HCEC 1CT (cell line): ENCODE results near the gene PRR5.
A peak's percentile ranks its signal among the peaks of the same experiment; 100 is the strongest.
"Not testable (repeated sequence)": the region's sequence is repeated elsewhere in the genome, so short reads cannot be mapped to it uniquely, and the experiment has no call there.

Source experiments
- DNase-seq: peaks from one replicate; pipeline ENCODE4 v3.0.0-alpha.2; 2017

Gene PRR5

DNA sequence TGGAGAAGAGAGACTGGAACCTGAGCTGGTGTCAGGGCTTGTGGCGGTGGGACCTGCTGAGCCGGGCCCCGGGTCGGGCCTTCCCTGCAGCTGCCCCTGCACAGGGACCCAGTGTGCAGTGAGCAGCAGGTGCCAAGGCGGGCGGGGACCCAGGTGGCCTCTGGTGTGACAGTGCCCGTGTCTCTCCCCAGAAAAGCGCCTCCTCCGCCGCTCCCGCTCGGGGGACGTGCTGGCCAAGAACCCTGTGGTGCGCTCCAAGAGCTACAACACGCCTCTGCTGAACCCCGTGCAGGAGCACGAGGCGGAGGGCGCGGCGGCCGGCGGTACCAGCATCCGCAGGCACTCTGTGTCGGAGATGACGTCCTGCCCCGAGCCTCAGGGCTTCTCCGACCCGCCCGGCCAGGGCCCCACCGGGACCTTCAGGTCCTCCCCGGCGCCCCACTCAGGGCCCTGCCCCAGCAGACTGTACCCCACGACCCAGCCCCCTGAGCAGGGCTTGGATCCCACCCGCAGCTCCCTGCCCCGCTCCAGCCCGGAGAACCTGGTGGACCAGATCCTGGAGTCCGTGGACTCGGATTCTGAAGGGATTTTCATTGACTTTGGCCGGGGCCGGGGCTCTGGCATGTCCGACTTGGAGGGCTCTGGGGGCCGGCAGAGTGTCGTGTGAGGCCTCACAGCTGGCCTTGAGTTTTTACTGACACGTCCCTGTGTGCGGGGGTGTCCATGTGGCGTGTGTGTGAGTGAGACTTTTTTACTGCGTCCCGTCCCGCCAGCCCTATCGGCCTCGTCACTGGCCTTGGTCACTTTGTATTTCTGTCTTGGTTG lies 34.8 kb downstream of the PRR5 start:
- DNase-seq, result no peak

DNA sequence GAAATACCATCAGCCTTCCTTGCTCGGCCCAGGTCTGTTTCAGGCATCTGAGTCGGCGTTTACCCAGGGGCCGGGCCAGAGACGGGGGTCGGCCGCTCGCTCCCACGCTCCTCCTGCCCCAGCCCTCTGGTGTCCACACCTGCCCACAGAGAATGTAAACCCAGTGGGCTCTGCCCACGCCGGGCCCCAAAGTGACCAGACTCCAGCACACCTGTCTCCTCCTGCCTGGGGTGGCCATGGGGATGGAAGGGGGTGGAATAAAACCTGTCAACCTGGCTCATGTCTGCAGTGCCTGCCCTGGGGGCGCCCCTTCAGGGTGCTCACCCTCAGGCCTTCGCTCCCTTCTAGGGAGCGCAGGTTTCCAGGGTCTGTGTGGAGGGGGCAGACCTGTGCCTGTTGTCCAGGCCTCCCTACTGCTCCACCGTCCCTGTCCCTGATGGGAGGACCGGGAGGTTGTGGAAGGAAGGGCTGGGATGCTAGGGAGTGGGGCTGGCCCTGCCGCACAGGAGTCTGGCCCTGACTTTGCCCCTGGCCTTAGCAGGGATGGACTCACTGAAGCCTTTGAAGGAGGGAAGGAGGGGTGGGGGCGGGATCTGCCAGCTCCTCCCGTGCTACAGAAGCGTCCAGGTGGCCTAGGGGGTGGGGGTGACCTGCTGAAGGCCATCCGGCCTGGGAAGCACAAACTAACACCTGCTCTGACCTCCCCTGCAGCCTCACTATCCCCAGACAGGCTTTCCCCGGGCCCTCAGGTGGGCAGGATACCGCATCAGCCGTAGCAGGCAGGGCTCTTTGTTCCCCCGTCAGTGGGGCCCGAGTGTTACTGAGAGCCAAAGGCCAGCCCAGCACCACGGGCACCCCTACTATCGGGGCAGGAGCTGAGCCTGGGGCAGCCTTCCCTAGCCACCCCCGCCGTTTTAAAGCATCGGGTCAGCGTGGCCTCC lies 35.7 kb downstream of the PRR5 start:
- no peak for DNase-seq

DNA sequence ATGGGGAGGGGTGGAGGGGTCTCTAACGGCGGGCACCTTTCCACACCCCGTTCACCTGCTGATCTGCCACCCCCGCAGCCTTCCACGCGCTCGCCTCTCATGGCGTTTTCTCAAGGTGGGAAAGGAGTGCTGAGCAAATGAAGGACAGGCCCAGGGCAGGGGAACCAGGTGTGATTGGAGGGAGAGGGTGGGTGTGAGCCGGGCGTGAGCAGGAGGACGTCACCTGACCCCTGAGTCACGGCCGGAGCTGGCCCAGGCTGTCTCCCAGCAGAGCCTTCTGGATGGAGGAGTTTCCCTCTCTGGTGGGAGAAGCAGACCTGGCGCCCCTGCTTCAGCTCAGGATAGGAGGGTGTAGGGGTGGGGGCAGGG lies 36.3 kb downstream of the PRR5 start:
- DNase-seq, result no peak

DNA sequence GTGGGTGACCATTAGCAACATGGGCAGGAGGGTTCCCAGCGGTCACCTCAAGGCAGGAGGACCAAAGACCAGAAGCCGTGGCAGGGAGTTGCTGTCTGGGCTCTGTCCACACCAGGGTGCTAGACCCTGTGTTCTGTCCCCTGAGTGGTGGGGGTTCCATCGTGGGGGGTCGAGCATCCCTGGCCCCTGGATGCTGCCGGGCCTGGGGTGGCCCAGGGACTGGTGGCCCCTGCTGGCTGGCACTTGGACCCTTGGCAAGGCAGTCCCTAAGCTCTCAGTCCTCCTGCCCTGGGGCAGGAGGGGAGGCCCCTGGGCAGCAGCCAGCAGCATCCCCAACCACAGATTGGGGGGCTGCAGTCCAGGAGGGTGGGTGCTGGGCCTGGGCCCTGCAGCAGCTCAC lies 37.0 kb downstream of the PRR5 start:
- DNase-seq, result no peak

DNA sequence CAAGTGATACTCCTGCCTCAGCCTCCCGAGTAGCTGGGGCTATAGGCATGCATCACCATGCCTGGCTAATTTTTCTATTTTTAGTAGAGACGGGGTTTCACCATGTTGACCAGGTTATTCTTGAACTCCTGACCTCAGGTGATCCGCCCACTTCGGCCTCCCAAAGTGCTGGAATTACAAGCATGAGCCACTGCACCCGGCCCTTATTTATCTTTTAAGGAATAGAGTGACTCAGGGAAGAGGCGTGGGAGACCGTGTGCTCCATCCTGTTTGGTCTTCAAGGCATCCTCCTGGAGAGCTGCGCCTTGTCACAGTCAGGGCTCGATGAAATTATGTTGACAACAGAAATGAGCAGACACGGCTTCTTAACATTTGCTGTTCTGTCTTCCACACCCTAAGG lies 37.7 kb downstream of the PRR5 start:
- DNase-seq, result not testable (repeated sequence)

DNA sequence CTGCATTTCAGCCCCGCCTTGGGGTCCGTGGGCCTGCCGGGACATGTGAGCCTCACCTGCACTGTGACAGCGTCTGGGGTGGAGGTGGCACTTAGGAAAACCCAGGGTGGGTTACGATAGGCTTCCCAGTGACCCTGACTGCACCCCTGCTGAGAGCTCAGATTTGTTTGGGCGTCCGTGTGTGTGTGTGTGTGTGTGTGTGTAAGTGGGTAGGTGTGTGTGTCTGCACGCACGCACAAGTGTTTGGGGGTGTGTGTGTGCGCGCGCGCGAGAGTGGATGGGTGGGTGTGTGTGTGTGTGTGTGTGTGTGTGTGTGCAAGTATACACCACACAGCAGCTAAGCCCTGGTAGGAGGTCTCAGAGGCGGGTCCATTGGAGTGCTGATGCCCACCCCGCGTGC lies 38.3 kb downstream of the PRR5 start:
- DNase-seq, result no peak

DNA sequence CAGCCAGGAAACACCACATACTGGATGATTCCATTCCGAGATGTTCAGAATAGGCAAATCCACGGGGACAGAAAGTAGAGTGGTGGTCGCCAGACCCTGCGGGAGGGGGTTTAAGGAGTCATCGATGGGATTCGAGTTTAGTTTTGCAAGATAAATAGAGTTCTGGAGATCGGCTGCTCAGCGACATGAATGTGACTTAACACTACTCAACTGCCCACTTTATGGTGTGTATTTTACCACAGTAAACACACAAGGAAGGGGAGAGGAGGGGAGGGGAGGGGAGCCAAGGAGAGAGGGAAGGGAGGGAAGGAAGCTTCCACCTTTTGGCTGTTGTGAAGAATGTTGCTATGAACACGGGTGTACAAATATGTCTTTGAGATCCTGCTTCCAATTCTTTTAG lies 39.9 kb downstream of the PRR5 start:
- no peak for DNase-seq

DNA sequence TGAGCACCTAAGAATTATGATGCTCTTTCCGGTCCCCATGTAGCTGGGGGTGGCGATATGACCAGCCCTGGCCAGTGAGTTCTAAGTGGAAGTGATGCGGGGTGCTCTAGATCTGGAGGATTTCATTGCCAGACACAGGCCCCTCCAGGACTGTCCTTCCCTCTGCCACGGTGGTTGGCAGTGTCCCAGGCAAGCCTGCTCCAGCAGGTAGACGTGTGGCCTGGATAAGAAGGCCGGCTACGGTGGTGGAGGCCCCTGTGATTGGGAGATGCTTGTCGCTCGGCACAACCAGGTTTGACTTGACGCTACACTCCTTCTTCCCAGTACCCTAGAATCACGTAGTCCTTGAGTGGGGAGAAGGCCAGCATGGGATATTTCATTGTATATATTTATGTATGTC lies 41.2 kb downstream of the PRR5 start:
- no peak for DNase-seq

DNA sequence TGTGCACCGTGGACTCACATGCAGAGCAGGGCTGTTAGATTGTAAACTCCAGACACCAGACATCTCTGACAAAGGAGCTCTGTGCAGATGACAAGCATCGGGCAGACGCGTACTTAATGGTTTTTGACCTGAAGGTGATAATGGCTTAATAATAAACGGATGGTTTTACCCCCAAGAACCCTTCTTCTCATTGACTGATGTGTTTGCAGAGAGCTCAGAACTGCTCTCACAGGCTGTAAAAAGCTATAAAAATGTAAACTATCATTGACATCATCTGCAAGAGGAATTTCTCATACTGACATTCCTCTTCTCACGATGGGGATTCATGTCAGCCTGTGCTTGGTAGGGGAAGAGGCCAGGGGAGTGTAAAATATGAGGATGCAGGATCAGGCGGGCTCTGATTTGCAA lies 41.8 kb downstream of the PRR5 start:
- no peak for DNase-seq

DNA sequence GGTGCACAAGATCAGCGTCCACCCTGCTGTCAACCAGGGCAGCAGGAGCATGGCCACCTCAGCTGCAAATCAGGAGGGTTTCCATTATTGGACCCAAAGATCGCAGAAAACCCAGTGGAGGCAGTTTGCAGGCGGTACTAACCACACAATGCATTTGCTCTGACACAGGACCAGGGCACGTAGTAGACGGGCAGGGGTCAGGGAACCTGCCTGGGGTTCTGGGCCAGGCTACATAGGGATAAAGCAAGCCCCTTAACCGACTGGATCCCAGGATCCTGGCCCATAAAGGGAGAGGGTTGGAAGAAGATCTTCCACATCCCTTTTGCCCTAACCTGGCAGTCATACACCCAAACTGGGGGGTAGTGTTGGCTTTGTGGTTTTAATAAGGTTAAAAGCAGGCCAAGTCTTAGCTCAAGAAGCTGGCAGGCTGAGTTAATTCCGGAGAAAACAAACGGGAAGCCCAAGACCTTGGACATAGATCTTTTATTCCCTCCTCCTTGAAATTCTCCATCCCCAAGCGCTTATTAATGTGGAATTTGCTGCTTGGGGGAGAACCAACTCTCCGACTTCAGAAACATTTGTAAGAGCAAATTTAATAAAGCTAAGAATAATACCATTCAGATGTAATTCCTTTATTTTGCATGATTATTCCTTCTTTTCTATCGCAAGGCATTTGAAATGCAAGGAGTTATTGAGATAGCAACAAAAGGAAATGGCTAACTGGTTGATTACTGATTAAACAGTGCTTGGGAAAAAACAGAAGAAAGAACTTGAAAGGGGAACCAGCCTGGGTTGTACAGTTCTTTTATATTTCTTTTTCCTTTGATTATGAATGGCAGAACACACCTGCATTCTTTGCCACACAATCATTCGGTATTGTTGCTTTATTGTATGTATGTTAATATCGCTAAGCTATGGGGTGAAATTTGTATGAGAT lies 44.1 kb downstream of the PRR5 start:
- no peak for DNase-seq

DNA sequence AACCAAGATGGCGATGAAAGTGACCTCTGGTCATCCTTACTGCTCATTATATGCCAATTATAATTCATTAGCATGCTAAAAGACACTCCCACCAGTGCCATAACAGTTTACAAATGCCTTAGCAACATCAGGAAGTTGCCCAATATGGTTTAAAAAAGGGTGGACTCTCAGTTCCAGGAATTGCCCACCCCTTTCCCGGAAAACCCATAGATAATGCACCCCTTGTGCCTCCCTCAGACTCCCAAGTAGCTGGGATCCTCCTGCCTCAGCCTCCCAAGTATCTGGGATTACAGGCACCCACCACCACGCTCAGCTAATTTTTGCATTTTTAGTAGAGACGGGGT lies 45.8 kb downstream of the PRR5 start:
- DNase-seq, result not testable (repeated sequence)

DNA sequence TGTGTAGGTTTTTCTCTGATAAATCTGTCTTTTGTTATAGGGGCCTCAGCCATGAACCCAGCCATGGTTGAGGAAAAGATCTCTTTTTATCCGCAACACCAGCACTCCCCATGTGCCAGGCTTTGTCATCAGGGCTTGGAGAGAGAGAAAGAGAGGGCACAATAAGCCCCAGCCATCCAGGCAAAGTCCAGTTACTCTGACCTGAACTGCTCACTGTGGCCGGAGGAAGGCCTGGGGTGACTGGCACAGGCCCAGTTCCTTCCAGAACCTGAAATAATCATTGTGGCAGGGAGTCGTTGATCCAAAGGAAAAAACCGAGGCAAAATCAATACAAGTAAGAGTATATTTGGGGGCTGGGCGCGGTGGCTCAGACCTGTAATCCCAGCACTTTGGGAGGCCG lies 46.5 kb downstream of the PRR5 start:
- DNase-seq, result no peak

DNA sequence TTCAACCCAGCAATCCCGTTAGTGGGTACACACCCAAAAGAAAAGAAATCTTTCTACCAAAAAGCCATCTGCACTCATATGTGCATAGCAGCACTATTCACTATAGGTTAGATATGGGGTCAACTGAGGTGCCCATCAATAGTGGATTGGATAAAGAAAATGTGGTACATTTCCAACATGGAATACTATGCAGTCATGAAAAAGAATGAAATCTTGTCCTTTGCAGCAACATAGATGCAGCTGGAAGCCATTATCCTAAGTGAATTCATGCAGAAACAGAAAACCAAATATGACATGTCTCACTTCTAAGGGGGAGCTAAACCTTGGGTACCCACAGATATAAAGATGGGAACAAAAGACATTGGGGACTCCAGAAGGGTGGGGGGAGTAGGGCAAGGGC lies 48.5 kb downstream of the PRR5 start:
- no peak for DNase-seq

DNA sequence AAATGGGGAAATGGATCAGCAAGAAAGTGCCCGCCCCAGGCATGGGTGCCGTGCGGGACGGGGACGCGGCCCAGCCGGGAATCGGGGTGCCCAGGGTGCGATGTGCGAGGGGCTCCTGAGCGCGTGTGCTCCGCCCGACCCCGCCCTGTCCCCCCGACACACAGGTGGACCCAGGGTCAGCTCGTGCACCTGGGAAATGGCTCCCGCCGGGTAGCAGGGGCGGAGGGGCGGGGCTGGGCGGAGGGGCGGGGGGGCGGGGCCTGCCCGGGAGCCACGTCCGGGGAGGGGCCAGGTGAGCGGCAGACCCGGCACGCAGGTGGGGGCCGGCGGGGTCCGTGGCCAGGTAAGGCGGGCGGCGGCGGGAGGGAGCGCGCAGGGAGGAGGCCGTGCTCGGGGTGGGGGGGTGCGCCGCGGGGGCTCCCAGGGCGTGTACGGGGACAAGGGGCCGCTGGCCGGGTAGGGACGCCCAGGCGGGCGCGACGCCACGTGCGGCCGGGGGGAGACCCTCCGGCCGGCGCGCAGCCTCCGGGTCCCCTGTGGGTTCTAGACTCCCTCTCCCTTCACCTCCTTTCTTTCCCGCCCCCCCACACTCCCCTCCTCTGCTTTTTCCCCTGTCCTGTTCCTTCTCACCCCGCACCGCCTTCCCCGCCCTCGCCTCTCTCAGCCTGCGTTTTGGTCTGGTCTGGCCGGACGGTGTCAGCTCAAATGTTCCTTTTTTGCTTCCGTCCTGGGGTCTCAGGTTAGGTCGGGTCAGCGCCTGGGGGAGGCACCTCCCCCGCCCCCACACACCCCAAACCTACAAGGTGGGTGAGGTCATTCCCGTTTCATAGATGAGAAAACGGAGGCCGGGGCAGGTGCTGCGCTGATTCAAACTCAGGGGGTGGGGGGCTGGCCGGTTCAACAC lies 50.5 kb downstream of the PRR5 start, which contains the start of gene ARHGAP8:
Gene ARHGAP8, plus strand, starts transcription at position 291 of the 904 bp plus-strand sequence. CDS start 33,953 bp downstream, outside the sequence.
- DNase-seq, result no peak

DNA sequence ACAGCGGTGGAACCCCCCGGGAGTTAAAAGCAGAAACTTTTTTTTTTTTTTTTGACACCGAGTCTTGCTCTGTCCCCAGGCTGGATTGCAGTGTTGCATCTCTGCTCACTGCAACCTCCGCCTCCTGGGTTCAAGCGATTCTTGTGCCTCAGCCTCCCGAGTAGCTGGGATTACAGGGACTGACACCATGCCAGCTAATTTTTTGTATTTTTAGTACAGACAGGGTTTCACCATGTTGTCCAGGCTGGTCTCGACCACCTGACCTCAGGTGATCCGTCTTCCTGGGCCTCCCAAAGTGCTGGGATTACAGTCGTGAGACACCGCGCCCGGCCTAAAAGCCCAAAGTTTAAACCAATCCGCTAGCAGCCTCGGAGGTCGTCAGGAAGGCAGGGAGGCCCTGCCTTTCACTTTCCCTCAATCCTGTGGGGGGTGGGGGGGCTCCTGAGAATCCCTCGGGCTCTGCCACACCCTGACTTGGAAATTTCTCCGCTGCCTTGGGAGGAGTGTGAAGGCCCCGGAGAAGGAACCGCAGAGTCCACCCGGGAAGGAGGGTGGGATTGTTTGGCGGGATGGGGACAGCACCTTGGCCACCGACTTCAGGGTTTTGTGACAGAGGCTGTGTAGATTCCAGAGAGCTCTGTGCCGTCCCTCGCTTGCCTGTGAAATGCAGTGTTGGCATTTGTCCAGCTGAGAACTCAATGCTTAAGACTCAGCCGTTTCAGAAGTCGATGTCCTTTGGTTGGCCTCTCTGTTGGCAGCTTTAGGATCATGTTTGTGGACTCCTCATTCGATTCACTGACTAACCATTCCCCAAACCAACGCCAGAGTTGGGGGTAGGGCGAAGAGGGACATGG lies 51.4 kb downstream of the PRR5 start:
- no peak for DNase-seq

DNA sequence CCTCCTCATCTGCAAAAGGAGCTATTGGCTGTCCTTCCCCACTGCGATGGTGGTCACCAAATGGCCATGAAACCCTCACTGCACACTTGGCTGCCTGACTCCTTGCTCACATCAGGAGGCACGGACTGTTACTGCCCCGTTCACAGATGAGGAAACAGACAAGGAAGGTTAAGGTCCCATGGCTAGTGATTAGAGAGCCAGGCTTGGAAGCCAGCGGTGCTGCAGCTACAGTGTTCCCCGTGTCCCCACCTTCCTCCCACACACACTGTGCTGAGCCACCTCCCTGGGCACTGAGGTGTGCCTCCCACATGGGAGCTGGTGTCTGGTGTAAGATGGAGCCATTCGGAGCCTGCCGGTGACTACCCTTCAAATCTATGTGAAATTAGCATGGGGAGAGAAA lies 53.0 kb downstream of the PRR5 start:
- no peak for DNase-seq

DNA sequence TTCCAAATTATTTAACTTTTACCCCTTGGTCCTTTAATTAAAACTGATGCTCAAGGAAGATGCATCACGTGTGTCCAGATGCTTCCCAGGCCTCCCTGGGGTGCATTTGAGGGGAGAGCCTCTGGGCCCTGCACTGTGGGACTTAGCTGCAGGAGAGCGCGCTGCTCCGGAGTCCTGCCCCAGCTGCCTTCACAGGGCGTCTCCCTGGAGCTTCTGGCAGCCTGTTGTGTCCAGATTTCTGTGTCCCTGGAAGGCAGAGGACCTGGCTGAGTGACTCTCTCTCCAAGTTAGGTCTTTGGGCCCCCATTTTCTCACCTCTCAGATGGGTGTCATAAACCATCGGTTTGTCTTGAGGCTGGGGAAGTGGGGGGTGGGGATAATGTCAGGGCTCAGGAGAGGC lies 53.4 kb downstream of the PRR5 start:
- DNase-seq, result no peak

DNA sequence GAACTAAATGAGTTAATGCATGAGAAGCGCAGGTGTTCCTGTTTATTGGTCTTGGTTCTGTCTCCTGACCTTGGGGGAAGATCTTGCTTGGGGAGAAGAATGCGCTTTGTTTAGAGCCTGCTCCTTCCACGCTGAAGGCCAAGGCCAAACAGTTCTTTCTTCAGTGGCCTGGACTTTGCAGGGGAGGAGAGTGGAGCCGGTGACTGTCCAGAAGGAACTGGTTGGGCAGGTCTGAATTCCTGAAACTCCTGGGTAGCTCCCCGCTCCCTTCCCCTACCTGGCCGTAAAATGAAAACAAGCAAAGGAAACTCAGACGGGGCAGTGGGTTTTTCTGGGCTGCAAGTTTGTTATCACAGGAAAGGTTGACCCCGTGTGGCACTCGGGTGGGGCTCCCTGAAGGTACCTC lies 54.0 kb downstream of the PRR5 start:
- DNase-seq, result no peak

DNA sequence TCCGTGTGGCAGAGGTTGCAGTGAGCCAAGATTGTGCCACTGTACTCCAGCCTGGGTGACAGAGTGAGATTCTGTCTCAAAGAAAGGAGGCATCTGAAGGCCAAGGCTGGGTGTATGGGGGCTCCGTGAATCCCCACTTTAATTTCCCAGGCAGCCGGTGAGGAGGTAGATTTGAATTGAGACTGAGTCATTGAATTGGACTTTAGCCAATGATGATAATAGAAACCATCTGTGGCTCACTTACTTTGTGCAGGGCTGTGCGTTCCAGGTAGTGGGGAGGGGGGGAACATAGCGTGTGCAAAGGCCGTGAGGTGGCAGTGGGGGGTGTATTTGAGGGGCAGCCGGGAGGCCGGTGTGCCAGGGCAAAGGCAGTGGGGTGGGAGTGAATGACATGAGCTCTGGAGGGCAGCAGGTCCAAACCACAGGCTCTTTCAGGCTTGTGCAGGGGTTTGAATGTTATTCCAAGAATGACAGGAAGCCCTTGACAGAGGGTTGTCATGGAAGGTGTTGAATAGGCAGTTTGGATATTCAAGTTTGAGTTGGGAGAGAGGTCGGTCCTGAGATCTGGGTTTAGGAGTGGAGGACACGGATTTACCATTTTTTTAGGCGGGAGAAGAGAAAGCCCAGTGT lies 56.5 kb downstream of the PRR5 start:
- DNase-seq, result peak; percentile 9

DNA sequence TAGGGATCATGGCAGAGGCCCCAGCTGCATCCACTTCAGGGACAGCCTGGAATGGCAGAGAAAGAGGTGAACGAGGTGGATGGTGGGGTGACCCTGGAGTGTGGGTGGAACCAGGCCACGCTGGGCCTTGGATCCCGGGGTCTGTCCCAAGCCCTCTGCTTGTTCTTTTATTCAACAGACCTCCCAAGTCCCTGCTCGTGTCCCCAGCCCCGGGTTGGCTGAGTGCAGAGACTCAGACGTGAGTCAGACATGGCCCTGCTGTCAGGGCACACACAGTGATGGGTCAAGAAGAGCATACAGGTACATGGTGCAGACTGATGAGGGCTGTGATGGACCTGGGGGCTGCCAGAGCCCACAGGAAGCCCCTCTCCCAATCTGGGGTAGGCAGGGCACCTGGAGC lies 57.0 kb downstream of the PRR5 start:
- no peak for DNase-seq
